ENCODE data around the gene SLC2A5.
"Not testable (repeated sequence)": the region's sequence is repeated elsewhere in the genome, so short reads cannot be mapped to it uniquely, and the experiment has no call there.

Gene SLC2A5

DNA sequence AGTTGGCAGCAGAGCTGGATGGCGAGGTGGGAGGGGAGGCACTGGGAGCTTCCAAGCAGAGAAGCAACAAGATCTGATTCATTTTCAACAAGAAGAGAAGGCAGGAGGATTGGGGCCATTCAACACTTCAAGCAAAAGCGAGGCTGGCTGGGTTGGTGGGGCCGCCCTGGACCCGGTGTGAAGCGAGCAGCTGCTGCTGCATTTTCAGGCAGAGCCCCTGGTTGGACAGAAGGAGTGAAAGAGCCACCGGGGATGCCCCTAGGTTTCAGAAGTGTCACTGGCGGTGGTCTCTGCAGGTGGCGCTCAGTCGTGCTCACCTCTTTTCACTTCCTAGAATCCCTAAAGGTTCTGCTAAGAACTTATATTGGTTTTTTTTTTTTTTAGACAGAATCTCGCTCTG, 61.2 kb downstream of the SLC2A5 start:
- no peak for DNase-seq (ENCODE audit: low read depth in 2 of 2)

GRCh38 chr1:9006956-9007615, 62.3 kb downstream of the SLC2A5 start:
- no peak for DNase-seq (ENCODE audit: low read depth in 2 of 2)

- DNase-seq (ENCODE audit: low read depth in 2 of 2), result no peak
These were observed 64.1 kb downstream of the SLC2A5 start for GRCh38 chr1:9005395-9005708.

DNA sequence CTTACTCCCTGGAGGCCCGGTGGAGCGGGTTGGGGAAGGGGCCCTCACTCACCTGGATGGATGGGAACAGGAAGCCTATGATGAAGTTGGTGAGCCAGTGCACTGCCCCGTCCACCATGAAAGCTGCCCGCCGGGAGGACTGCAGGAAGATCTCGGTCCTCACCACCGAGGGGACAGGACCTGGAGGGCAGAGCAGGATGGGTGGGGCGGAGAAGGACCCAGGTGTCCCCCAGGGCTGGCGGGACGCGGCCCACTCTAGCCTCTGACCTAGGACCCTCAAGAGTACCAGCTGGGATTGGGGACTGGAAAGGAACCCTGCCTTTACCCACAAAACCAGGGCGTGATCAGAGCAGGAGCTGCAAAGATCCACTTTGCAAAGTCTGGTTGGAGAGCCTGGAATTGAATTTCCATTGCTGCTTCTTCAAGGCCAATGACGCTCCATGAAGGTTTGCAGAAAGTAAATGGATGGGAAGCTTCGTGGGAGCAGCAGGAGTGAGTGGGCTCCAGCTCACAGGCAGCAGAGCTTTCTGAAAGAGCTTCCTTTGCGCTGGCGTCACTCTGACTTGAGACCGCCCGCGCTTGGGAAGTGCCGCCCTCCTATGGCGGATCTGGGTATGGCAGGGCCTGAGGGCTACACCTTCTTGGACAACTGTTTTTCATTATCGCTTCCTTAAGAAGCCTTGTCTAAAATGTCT, 64.6 kb downstream of the SLC2A5 start:
- peak; percentile 55 to 67 for DNase-seq (ENCODE audit: low read depth in 2 of 2)

- no peak for DNase-seq (ENCODE audit: low read depth in 2 of 2)
These were observed 65.3 kb downstream of the SLC2A5 start for GRCh38 chr1:9004031-9004699.

DNA sequence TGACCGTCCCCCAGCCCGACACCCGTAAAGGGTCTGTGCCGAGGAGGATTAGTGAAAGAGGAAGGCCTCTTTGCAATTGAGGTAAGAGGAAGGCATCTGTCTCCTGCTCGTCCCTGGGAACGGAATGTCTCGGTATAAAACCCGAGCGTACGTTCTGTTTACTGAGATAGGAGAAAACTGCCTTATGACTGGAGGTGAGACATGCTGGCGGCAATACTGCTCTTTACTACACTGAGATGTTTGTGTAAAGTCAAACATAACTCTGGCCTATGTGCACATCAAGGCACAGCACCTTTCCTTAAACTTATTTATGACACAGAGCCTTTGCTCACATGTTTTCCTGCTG, 67.2 kb downstream of the SLC2A5 start:
- DNase-seq (ENCODE audit: low read depth in 2 of 2), result not testable (repeated sequence)

GRCh38 chr1:9001534-9002214, 67.8 kb downstream of the SLC2A5 start:
- not testable (repeated sequence) for DNase-seq (ENCODE audit: low read depth in 2 of 2)

- DNase-seq (ENCODE audit: low read depth in 2 of 2), result not testable (repeated sequence)
These were observed 75.3 kb downstream of the SLC2A5 start for GRCh38 chr1:8993962-8994675.

GRCh38 chr1:8992936-8993687, 76.3 kb downstream of the SLC2A5 start:
- no peak for DNase-seq (ENCODE audit: low read depth in 2 of 2)

DNA sequence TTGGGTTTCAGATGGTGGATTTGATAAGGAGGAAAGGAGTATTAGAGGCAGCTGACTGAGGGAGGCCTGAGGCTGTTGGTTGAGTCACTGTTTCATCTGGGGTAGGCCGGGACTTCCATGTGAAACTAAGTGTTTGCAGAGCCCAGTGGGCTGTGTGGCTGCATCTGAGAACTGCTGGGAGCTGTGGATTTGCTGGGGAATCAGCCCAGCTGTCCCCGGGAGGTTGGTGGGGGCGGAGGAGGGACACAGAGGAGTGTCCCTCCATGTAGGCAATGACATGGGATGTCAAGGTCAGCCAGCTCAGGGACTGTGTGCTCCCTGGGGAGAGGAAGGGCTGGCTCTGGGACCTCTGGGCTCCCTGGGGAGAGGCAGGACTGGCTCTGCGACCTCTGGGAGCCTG, 79.6 kb downstream of the SLC2A5 start:
- DNase-seq (ENCODE audit: low read depth in 2 of 2), result no peak

- no peak for DNase-seq (ENCODE audit: low read depth in 2 of 2)
These were observed 80.4 kb downstream of the SLC2A5 start for GRCh38 chr1:8989061-8989460.

DNA sequence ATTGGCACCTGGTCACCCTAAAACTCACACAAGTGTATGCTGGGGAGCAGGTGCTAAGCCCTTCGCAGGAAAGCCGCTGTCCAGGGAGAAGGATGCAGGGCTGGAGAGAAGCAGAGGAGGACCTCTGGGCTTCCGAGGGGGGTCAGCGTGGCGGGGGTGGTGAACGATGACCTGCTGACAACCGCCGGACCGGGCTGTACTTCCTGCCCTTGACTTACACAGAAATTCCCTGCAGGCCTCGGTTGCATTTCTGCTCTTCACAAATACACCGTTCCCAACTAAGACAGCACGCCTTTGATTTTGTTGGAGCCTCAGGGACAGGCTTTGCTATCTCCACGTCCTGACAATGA, 80.8 kb downstream of the SLC2A5 start:
- no peak for DNase-seq (ENCODE audit: low read depth in 2 of 2)

GRCh38 chr1:8987881-8988617, 81.4 kb downstream of the SLC2A5 start:
- DNase-seq (ENCODE audit: low read depth in 2 of 2), result peak; percentile 35 to 47

- no peak for DNase-seq (ENCODE audit: low read depth in 2 of 2)
These were observed 82.6 kb downstream of the SLC2A5 start for GRCh38 chr1:8986814-8987190.

- DNase-seq (ENCODE audit: low read depth in 2 of 2), result no peak
These were observed 83.3 kb downstream of the SLC2A5 start for GRCh38 chr1:8985915-8986813.
